GM18907 (cell line): ENCODE data around the gene NLRC3.
"Not testable (repeated sequence)": the region's sequence is repeated elsewhere in the genome, so short reads cannot be mapped to it uniquely, and the experiment has no call there.

Experiments used
- ATAC-seq: cut with Tn5 transposase; IDR thresholded peaks from one replicate; pipeline ENCODE4 v1.9.1; 2021; ENCODE audit warnings: mild to moderate bottlenecking, moderate library complexity; ENCODE audit not compliant: unreplicated experiment

The NLRC3 gene, protein sequence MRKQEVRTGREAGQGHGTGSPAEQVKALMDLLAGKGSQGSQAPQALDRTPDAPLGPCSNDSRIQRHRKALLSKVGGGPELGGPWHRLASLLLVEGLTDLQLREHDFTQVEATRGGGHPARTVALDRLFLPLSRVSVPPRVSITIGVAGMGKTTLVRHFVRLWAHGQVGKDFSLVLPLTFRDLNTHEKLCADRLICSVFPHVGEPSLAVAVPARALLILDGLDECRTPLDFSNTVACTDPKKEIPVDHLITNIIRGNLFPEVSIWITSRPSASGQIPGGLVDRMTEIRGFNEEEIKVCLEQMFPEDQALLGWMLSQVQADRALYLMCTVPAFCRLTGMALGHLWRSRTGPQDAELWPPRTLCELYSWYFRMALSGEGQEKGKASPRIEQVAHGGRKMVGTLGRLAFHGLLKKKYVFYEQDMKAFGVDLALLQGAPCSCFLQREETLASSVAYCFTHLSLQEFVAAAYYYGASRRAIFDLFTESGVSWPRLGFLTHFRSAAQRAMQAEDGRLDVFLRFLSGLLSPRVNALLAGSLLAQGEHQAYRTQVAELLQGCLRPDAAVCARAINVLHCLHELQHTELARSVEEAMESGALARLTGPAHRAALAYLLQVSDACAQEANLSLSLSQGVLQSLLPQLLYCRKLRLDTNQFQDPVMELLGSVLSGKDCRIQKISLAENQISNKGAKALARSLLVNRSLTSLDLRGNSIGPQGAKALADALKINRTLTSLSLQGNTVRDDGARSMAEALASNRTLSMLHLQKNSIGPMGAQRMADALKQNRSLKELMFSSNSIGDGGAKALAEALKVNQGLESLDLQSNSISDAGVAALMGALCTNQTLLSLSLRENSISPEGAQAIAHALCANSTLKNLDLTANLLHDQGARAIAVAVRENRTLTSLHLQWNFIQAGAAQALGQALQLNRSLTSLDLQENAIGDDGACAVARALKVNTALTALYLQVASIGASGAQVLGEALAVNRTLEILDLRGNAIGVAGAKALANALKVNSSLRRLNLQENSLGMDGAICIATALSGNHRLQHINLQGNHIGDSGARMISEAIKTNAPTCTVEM

DNA sequence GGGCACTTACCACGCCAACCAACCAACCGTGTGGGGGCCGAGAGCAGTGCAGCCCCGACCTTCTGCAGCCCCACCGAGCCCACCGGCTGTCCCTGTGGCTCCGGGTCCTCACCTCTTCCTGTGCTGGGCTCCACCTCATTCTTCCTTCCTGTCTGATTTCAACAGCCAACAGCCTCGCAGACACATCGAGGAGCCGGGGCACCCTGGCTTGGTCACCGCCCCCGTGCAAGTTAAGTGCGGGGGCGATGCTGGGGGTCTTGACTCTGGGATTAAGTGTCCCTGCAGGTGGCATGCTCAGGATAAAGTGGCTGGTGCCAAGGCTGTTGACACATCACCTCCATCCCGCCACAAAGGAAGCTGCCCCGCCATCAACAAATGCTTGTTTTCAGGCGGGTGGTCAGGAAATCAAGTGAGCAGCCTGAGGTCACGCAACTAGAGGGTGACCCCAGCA is at the start of gene NLRC3:
Gene NLRC3, minus strand, starts transcription at position 102 of the 451 bp plus-strand sequence. CDS start 12,367 bp downstream, outside the sequence.
- no peak for ATAC-seq

DNA sequence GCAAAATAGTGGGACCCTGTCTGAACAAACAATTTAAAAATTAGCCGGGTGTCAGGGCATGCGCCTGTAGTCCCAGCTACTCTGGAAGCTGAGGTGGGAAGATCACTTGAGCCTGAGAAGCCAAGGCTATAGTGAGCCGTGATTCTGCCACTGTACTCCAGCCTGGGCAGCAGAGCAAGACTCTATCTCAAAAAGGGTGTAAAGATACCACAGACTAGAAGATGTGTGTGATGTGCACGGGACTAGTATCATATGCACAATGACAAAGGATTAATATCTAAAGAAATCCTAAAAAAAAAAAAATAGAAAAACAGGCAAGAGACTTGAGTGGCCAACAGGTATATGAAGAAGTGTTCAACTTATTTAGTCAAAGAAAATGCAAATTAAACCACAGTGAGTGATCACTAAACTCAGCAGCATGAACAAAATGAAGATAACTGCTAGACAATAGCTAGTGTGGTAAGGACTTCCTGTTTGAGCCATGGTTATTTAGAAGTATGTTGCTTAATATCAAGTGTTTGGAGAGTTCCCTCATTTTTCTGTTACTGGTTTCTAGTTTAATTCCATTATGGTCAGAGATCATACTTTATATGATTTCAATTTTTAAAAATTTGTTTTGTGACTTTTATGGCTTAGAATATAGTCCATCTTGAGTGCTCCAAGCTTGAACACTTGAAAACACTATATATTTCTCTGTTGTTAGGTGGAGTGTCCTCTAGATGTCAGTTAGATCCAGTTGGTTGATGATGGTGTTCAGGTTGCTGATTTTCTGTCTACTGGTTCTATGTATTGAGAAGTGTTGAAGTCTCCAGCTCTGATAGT is 48.9 kb upstream of the NLRC3 start:
- peak; percentile 54 for ATAC-seq

DNA sequence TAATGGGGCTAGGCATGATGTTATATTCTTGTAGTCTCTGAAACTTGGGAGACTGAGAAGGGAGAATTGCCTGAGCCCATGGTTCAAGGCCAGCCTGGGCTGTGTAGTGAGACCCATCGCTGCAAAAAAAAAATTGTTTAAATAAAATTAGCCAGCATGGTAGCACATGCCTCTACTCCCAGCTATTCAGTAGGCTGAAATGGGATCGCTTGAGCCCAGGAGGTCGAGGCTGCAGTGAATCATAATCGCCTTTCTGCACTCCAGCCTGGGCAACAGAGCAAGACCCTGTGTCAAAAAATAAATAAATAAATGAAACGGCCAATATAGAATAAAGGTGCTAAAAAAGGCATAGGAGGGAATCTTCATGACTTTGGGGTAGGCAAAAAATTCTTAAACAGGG is 48.1 kb upstream of the NLRC3 start:
- no peak for ATAC-seq

DNA sequence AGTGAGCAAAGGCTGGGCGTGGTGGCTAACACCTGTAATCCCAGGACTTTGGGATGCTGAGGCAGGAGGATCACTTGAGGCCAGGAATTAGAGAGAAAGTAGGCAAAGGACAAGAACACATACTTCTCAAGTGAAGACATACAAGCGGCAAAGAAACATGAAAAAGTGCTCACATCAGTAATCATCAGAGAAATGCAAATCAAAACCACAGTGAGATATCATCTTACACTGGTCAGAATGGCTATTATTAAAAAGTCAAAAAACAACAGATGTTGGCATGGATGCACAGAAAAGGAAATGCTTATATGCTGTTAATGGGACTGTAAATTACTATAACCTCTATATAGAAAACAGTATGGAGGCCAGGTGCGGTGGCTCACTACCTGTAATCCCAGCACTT is 46.4 kb upstream of the NLRC3 start:
- ATAC-seq = no peak

DNA sequence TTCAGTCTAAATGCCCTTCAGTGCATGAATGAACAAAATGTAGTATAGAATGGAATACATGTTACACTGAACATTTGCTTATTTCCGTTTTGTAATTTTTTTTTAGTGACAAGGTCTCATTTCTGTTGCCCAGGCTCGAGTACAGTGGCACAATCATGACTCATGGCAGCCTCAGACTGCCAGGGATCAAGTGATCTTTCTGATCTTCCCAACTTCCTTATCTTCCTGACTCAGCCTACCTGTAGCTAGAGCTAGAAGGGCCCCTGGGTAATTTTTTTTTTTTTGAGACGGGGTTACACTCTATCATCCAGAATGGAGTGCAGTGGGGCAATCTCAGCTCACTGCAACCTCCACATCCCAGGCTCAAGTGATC is 41.6 kb upstream of the NLRC3 start:
- ATAC-seq = no peak

DNA sequence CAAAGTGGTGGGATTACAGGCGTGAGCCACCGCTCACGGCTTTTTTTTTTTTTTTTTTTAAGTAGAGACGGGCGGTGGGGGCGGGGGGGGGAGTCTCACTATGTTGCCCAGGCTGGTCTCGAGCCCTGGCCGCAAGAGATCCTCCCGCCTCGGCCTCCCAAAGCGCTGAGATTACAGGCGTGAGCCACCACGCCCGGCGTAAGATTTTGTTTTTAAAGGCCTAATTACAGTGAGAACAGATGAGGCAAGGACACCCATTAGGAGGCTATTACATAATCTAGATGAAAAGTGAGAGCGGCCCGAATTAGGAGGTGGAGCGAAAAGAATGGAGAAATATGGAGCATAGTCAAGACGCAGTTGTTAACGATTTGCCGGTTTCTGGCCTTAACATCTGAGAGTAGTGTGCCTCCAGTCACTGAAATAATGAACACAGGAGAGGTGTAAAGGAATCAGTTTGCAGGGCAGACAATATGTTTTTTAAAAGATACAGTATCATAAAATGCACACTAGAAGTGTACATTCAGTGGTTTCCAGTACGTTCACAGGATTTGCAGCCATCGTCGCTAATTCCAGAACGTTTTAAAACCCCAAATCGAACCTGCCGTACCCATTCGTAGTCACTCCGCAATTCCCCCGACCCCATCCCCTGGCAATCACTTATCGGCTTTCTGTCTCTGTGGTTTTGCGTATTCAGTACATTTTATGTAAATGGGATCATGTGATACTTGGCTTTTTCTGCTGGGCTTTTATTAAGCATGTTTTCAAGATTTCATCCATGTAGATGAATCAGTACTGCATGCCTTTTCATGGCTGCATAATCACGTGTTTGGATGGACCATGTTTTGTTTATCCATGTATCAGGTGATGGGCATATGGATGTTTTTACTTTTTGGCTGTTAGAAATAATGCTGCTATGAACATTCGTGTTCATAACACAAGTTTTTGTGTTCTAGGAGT is 35.6 kb upstream of the NLRC3 start:
- ATAC-seq = no peak

DNA sequence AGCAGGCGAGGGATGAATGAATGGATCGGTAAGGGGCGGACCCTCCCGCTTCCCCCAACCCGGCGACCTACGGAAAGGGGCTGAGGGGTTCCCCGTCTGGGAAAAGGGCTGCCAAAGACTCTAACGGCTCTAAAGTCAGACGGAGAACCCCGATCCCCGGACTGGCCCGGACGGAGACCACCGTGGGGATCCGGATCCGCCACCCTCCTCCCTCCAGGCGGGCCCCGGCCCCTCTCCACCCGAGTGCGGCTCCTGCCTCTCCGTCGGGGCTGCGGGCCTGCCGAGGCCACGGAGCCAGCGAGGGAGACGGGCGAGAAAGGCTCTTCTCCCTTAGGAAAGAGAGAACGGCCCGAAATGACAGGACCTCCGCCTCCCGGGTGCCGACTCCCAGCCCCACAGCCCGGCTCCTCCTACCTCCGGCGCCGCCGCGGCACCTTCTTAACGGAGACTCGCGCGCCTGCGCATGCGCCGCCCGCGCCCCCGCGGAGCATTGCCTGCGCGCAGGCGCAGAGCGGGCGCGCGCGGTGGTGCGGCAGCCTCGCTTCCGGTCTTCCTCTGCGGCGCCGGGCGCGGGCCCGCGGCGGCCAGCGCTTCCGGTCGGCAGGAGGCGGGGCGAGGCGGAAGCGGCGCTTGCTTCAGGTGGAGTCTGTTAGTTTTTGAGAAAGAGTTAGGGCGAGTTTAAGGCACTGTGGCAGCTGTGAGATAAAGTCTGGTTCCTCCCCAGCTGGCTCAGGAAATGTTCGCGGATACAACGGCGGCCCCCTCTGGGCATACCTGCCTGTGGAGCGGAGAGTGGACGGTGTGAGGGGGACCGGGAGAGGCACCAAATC is 34.2 kb upstream of the NLRC3 start, which contains the start of gene SLX4:
Gene SLX4, minus strand, starts transcription at position 461 of the 830 bp plus-strand sequence. CDS start 2,642 bp downstream, outside the sequence.
- peak; percentile 82 for ATAC-seq

DNA sequence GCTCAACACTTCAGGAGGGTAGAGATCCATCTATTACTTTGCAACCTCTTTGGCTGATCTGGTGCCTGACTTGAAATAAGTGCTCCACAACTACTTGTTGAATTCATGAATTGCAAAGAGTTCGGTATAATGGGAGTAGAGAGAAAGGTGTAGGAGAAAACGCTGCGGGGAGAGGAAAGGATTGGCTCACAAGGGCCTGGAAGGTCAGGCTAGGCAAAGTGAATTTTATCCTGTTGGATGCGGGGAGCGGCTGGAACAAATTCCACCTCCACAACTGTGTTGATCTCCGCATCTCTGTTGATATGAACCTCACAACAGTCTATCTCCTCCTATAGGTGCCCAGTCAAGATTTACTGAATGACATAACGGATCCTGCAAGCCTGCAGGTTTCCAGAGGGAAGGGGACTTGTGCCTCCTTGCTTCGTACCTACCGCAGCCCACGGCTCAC is 33.5 kb upstream of the NLRC3 start:
- peak; percentile 15 for ATAC-seq

DNA sequence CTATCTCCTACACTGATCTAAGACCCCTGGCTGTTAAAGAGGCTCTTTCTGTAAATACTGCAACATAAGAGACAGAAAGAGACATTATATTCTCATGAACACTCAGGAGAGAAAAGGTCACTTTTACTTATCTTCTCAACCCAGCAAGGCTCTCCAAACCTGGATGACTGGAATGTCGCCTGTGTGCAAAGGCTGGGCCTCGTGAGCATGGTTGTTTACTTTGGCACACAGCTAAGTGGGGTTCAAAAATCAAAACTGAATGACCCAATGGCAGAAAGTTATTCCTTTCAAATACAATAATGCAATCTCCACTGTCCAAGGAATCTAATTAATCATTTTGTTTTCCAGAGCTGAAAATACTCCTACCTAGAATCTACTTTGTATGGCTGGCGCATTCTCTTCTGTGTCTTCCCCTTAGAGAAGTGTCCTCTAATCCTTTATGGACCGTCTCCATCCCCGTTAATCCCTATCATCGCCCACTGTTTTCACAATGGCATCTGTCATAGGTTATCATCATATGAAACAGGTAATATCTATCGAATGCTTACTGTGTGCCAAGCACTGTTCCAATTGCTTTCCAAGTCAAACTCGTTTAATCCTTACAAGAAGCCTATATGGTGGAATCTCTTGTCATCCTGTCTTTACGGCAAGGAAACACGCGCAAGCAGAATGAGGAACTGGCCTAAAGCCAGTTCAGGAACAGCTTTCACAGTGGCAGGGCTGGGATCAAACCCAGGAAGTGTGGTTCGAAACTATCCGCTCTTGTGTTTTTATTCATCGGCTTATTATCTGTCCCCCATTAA is 32.9 kb upstream of the NLRC3 start:
- no peak for ATAC-seq

DNA sequence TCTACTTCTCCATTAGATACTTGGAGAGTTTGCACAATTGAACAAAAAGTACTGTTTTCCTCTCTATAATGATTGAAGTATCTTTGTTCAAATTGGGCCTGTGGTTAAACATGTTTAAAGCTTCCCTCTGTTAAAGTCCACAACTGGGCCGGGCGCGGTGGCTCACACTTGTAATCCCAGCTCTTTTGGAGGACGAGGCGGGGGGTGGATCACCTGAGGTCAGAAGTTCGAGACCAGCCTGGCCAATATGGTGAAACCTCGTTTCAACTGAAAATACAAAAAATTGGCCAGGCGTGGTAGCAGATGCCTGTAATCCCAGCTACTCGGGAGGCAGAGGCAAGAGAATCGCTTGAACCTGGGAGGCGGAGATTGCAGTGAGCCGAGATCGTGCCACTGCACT is 31.8 kb upstream of the NLRC3 start:
- ATAC-seq = not testable (repeated sequence)

DNA sequence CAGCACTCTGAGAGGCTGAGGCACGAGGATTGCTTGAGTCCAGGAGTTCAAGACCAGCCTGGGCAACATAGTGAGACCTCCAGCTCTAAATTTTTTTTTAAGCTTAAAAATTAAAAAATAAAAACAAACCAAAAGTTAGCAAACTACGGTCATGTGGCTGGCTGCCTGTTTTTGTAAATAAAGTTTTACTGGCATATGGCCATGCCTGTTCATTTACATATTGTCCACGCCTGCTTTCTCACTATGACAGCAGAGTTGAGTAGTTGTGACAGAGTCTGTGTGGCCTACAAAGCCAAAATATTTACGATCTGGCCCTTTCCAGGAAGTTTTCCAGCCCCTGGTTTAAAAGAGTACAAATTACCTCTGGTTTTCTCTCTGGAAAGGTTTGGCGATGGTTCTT is 30.9 kb upstream of the NLRC3 start:
- ATAC-seq = no peak

DNA sequence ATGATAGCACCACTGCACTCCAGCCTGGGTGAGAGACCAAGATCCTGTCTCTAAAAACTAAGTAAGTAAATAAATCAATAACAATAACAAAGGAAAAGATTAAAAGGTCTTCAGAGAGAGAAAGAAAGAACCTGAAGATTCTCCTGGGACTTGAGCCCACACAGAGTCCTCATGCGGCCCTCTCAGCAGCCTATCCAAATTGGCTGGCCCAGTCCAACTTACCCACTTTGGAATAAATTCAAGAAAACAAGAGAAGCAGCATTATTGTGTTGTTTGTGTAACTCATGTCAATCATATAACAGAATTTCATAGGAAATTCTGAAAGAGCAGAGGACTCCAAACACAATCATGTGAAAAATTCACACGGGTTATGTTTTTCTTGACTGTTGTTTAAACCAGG is 30.4 kb upstream of the NLRC3 start:
- ATAC-seq = no peak

DNA sequence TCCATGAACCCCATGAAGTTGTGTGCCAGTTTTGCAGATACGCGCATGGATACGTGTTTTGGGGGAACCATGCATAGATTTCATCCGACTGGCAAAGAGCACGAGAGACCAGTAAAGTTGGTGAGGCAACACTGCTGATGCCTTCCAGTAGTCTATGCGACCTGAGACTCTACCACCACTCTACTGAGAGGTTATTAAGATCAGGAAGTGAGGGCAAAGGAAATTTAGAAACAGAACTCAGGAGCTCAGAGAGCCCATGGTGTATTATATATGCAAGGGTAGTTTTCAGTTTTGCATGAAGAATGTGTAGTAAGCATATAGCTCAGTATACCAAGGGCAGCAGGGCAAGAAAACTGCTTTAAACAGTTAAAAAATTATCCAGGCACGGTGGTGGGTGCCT is 30.0 kb upstream of the NLRC3 start:
- ATAC-seq = no peak

DNA sequence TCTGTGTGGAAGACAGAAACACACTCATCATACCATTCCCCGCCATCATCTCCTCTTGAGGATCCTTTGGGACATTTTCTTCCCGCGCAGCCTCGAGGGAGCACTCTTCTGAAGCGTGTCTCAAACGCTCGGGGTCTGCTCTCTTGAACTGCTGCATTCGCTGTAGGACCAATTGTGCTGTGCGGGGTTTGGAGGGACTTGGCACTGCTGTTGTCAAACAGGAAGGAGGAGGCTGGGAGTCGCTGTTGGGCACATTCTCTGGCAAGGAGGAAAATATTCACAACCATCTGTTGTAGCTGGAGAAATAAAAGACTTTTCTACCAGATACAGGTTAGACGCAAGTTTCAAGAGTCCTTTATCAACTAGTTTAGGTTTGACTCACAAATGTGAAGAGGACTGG is 29.2 kb upstream of the NLRC3 start:
- ATAC-seq = no peak

DNA sequence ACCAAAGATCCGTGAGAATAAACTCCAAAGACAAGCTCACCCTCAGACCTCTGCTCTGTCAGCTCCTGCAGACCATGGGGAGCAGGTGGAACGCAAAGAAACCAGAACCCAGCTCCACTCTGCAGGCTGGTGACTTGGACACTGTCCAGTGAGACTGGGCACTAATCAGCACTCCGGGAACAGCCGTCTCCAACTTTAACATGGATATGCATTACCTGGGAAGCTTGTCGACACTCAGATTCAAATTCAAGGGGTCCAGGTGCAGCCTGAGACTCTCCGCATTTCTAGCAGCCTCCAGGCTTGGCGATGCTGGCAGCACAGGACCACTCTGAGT is 25.1 kb upstream of the NLRC3 start:
- ATAC-seq = no peak

DNA sequence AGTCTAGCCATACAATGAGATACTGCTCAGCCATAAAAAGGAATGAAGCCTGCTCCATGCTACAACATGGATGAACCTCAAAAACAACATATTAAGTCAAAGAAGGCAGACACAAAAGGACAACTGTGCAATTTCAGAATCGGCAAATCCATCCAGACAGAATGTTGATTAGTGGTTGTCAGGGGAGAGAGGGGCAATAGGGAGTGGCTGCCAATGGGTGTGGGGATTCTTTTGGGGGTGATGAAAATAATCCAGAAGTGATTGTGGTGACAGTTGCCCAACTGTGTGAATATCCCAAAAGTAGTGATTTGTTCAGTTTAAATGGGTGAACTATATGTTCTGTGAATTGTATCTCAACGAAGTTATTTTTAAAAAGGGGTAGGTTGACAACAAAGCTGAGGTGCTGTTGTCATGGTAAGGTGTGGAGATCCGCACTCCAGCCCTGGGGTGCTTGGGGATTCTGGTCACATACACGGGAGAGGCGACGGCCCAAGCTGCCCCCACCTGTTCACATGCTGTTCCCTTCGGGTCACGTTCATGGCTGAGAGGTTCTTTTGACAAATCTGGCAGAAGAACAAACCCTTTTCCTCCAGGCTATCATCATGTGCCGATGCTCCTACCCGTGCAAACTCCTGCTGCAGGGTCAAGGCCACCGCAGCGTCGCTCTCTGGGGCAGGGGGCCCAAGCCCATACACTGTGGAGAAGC is 24.6 kb upstream of the NLRC3 start:
- ATAC-seq = no peak

DNA sequence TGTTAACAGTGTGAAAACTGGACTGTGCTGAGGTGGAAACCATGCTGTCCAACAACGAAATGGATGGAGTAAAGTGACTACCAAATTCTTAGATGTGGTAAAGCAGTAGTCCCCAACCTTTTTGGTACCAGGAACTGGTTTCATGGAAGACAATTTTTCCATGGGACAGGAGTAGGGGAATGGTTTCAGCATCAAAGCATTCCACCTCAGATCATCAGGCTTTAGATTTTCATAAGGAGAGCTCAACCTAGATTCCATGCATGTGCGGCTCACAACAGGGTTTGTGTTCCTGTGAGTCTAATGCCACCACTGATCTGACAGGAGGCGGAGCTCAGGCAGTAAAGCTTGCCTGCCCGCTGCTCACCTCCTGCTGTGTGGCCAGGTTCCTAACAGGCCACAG is 22.7 kb upstream of the NLRC3 start:
- ATAC-seq = no peak
